IPS-11a (cell line): Measurements from ENCODE around the gene SLC2A8.

Source experiments
- H3K4me3 ChIP-seq: one replicate; pipeline ENCODE4 v1.5.1; 2013; ENCODE audit warnings: low read depth, low read length, control low read depth

The SLC2A8 gene

GRCh38 chr9:127452691-127453090, 55.7 kb downstream of the SLC2A8 start:
- H3K4me3 ChIP-seq, result no peak overlapping the region

- H3K4me3 ChIP-seq, result no peak overlapping the region
Measured at GRCh38 chr9:127455324-127455992, 58.5 kb downstream of the SLC2A8 start.

- no peak overlapping the region for H3K4me3 ChIP-seq
Measured at GRCh38 chr9:127457191-127457878, 60.4 kb downstream of the SLC2A8 start.
